GM12865 (cell line): Measurements from ENCODE around the gene IDI2.
A peak's percentile ranks its signal among the peaks of the same experiment; 100 is the strongest.

ENCODE experiments used
- DNase-seq: peaks from one replicate; pipeline ENCODE4 v3.0.0; 2010; ENCODE audit warnings: low read depth
- H3K4me3 ChIP-seq: 2 replicates; pipeline ENCODE4 v1.5.1; 2011; ENCODE audit warnings: mild to moderate bottlenecking, low read depth, low read length, control low read depth
- TF ChIP-seq, protein P1 (sequence below): IDR thresholded peaks from 2 replicates; pipeline ENCODE4 v1.5.1; 2011; ENCODE audit warnings: low read length, control low read depth, low read depth, inconsistent platforms; ENCODE audit not compliant: insufficient read depth; ENCODE audit errors: missing control alignments

The IDI2 gene

GRCh38 chr10:1037098-1037497 lies 11.4 kb upstream of the IDI2 start:
- no peak for DNase-seq
- TF ChIP-seq, protein P1, sequence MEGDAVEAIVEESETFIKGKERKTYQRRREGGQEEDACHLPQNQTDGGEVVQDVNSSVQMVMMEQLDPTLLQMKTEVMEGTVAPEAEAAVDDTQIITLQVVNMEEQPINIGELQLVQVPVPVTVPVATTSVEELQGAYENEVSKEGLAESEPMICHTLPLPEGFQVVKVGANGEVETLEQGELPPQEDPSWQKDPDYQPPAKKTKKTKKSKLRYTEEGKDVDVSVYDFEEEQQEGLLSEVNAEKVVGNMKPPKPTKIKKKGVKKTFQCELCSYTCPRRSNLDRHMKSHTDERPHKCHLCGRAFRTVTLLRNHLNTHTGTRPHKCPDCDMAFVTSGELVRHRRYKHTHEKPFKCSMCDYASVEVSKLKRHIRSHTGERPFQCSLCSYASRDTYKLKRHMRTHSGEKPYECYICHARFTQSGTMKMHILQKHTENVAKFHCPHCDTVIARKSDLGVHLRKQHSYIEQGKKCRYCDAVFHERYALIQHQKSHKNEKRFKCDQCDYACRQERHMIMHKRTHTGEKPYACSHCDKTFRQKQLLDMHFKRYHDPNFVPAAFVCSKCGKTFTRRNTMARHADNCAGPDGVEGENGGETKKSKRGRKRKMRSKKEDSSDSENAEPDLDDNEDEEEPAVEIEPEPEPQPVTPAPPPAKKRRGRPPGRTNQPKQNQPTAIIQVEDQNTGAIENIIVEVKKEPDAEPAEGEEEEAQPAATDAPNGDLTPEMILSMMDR, result no peak
- H3K4me3 ChIP-seq, result no peak overlapping the region

DNA sequence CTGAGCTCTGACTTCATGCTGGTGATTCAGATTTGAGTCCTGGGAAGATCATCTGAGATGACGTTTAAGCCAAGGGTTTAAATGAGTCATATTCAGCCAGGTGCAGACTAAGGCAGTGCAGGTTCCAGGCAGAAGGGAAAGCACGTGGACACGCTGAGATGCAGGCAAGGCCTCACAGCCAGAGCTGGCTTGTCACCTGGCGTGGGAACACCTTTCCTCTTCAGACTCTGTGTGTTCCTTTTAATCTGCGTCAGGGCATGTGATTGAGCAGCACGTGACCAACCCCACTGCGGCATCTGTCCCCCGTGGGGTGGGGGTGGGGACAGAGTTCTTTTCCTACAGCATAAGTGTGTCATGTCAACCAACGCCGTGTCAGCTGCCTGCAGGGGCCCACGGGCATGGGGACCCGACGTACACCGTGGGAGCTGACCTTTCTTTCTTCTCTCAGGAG lies 10.7 kb upstream of the IDI2 start:
- H3K4me3 ChIP-seq, result no peak overlapping the region
- TF ChIP-seq, protein P1, result no peak
- peak; percentile 82 for DNase-seq

- no peak overlapping the region for H3K4me3 ChIP-seq
- TF ChIP-seq, protein P1, result no peak
- DNase-seq, result no peak
Observed at GRCh38 chr10:1035201-1035600, 9.5 kb upstream of the IDI2 start.

GRCh38 chr10:1034758-1035157 lies 9.1 kb upstream of the IDI2 start:
- DNase-seq, result no peak
- H3K4me3 ChIP-seq, result no peak overlapping the region
- TF ChIP-seq, protein P1, result no peak

DNA sequence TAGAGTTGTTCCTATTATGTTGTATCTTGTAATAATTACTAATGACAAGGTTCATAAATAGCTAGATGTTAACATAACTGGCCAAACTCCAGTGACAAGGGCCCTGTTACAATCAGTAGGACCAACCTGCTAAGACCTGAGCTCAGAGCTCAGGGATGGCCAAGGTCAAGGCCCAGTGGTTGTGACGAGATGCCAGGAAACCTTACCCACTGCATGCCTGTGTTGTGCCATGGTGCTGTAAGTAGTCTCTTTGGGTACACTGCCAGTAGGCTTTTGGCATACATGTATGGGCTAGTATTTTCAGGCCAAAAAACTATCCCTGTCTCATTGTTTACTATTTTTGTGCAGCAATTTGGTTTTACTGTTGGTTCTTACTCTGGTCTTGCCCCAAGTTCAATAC lies 7.9 kb upstream of the IDI2 start:
- H3K4me3 ChIP-seq, result no peak overlapping the region
- no peak for DNase-seq
- TF ChIP-seq, protein P1, result no peak

DNA sequence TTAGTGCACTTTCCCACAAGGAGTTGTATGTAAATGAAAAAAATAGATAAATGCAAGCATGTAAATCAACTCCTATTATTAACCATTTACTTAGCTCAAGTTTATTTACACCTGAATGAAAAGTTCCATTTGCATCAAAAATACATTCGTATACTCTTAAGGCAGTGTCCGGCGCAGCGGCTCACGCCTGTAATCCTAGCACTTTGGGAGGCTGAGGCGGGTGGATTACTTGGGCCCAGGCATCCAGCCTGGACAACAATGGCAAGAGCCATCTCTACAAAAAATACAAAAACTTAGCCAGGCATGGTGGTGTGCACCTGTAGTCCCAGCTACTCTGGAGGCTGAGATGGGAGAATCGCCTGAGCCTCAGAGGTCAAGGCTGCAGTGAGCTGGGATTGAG lies 4.2 kb upstream of the IDI2 start:
- TF ChIP-seq, protein P1, result no peak
- H3K4me3 ChIP-seq, result no peak overlapping the region
- DNase-seq, result no peak

GRCh38 chr10:1026578-1026977 lies 919 bp upstream of the IDI2 start:
- H3K4me3 ChIP-seq, result no peak overlapping the region
- no peak for DNase-seq
- TF ChIP-seq, protein P1, result no peak
